Measurements from ENCODE around the gene RPRML. TPM values are rescaled to one million over a fixed set of nuclear protein-coding genes. Genes with fewer than 3 reads are reported as not detected.
A peak's percentile ranks its signal among the peaks of the same experiment; 100 is the strongest.

RPRML gene
- total and polyA plus RNA-seq, 2 donors from 2014 or later = not detected

DNA sequence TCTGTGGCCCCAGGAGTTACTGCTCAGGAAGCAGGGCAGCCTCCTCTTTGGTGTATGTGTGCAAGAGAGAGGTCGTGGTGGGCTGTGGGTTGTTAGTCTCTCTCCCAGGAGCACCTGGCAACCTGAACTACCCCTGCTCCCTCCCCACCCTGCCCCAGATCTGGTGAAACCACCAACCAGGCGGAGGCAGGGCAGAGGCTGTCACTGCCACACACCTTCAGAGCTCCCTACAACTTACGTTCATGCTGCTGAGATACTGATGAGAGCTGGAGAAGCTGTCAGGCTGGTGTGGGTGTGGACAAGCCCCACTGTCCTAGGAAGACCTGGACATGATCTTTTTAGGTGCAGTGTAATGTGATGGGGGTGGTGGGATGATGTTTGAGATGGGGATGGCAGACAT is 31.8 kb downstream of the RPRML start:
- Histone ChIP-seq H3K4me3 (ENCODE audit: low read length in 3 of 3) (no peak overlapping the region), H3K27me3 (ENCODE audit: control insufficient read depth, insufficient read depth, low read length) (no peaks in the 10 kb centered on the region), H3K9me3 (ENCODE audit: control insufficient read depth in 2 of 3, insufficient read depth in 1 of 3, low read length in 3 of 3) (no peaks in the 10 kb centered on the region), H3K27ac (ENCODE audit: low read depth in 2 of 2, low read length in 2 of 2) (no peak overlapping the region), H3K4me1 (ENCODE audit: control insufficient read depth in 2 of 3, insufficient read depth in 2 of 3, low read depth in 1 of 3, low read length in 3 of 3) (peaks cover 0 to 11% (median 10%) of the 10 kb centered on the region in 3 donors), H3K36me3 (ENCODE audit: control insufficient read depth in 2 of 3, insufficient read depth in 3 of 3, low read length in 3 of 3) (no peaks in the 10 kb centered on the region), H3K9ac (ENCODE audit: low read length in 3 of 3) (no peak overlapping the region)
- FAIRE-seq = no peak
- DNase-seq = peak in 1 of 5 donors; percentile 21
- intact Hi-C loops (cut with DNase I) = loop anchor here (10.0 kb wide), 1 partner anchor 102 kb away; no protein-coding TSS in a partner anchor
- TF ChIP-seq, protein P1, sequence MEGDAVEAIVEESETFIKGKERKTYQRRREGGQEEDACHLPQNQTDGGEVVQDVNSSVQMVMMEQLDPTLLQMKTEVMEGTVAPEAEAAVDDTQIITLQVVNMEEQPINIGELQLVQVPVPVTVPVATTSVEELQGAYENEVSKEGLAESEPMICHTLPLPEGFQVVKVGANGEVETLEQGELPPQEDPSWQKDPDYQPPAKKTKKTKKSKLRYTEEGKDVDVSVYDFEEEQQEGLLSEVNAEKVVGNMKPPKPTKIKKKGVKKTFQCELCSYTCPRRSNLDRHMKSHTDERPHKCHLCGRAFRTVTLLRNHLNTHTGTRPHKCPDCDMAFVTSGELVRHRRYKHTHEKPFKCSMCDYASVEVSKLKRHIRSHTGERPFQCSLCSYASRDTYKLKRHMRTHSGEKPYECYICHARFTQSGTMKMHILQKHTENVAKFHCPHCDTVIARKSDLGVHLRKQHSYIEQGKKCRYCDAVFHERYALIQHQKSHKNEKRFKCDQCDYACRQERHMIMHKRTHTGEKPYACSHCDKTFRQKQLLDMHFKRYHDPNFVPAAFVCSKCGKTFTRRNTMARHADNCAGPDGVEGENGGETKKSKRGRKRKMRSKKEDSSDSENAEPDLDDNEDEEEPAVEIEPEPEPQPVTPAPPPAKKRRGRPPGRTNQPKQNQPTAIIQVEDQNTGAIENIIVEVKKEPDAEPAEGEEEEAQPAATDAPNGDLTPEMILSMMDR (IDR thresholded peaks at IDR 0.05; ENCODE audit: borderline replicate concordance, extremely low read depth, insufficient read depth) = no peak

DNA sequence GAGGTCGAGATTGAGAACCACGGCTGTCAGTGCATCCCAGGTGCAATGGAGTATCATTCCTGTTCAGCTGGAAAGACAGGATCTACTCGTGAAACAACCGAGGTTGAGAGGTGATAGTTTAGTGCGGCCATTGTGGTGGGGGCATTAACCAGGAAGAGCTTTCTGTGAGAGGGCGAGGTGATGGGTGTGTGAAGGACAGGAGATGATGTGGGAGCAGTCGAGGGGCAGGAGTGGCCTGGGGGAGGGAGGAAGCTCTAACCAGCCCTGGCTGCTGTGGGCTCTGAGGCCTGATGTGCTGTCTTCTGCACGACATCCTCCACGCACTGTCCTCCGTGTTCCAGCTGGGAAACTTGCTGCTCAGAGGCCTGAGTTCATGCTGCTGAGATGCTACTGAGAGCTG is 34.1 kb downstream of the RPRML start:
- Histone ChIP-seq H3K9ac (ENCODE audit: low read length in 3 of 3) (no peak overlapping the region), H3K27me3 (ENCODE audit: control insufficient read depth, insufficient read depth, low read length) (no peaks in the 10 kb centered on the region), H3K27ac (ENCODE audit: low read depth in 2 of 2, low read length in 2 of 2) (no peak overlapping the region), H3K4me1 (ENCODE audit: control insufficient read depth in 2 of 3, insufficient read depth in 2 of 3, low read depth in 1 of 3, low read length in 3 of 3) (peaks cover 0 to 14% (median 11%) of the 10 kb centered on the region in 3 donors), H3K9me3 (ENCODE audit: control insufficient read depth in 2 of 3, insufficient read depth in 1 of 3, low read length in 3 of 3) (no peaks in the 10 kb centered on the region), H3K36me3 (ENCODE audit: control insufficient read depth in 2 of 3, insufficient read depth in 3 of 3, low read length in 3 of 3) (peaks cover 0 to 7% (median 0%) of the 10 kb centered on the region in 3 donors), H3K4me3 (ENCODE audit: low read length in 3 of 3) (no peak overlapping the region)
- FAIRE-seq (no peak), DNase-seq (no peak)
- intact Hi-C loops (cut with DNase I) = loop anchor here (10.0 kb wide), 1 partner anchor 100 kb away; no protein-coding TSS in a partner anchor
- TF ChIP-seq, protein P1 (IDR thresholded peaks at IDR 0.05; ENCODE audit: borderline replicate concordance, extremely low read depth, insufficient read depth) = no peak

DNA sequence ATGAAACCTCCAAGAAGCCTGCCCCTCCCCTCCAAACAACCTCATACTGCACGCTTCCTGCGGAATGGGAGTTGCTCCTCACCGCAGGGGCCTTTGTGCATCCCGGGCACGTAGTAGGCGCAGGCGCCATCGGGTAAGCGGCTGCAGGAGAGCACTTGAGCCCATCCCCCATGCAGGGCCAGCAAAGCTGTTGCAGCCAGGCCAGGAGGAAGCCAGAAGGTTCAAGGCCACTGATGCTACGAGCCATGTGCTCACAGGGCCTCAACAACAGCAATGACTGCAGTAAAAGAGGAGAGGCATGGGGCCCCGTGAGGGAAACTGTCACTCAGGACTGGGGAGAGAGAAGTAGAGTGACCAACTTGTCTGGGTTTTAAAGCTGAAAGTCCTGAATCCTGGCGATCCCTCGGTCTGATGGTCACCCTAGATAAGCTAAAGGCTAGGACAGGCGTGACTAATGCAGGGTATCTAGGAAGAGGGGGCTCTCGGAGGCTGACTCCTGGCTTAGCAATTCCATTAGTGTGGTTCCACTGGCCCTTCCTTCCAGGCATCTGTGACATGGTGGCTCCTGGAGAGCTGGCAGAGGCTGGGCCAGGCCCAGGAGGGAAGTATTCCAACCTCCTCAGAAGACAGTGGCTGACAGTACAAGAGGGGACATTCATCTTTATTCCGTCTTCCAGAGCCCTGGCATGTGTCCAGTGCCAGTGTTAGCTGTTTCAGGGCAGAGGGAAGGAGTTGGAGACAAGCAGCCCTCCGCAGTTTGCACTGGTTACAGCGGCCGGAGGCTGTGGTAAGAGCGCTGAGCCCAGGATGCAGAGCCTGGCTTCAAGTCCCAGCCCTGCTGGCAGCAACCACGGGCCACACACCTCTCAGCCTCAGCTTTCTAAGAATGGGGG is 35.3 kb downstream of the RPRML start:
- Histone ChIP-seq H3K4me1 (ENCODE audit: control insufficient read depth in 2 of 3, insufficient read depth in 2 of 3, low read depth in 1 of 3, low read length in 3 of 3) (peaks cover 0 to 19% (median 17%) of the 10 kb centered on the region in 3 donors), H3K9ac (ENCODE audit: low read length in 3 of 3) (no peak overlapping the region), H3K36me3 (ENCODE audit: control insufficient read depth in 2 of 3, insufficient read depth in 3 of 3, low read length in 3 of 3) (peaks cover 2 to 16% (median 10%) of the 10 kb centered on the region in 3 donors), H3K27ac (ENCODE audit: low read depth in 2 of 2, low read length in 2 of 2) (no peak overlapping the region), H3K4me3 (ENCODE audit: low read length in 3 of 3) (no peak overlapping the region), H3K27me3 (ENCODE audit: control insufficient read depth, insufficient read depth, low read length) (no peaks in the 10 kb centered on the region), H3K9me3 (ENCODE audit: control insufficient read depth in 2 of 3, insufficient read depth in 1 of 3, low read length in 3 of 3) (no peaks in the 10 kb centered on the region)
- FAIRE-seq = no peak
- peak in 3 of 5 donors; percentile 24 to 64 (median 51) for DNase-seq
- TF ChIP-seq, protein P1 (IDR thresholded peaks at IDR 0.05; ENCODE audit: borderline replicate concordance, extremely low read depth, insufficient read depth) = no peak
- intact Hi-C loops (cut with DNase I) = loop anchor here (10.0 kb wide), 1 partner anchor 99 kb away; no protein-coding TSS in a partner anchor

All from kidney (tissue), 14 donors.